OCI-LY7 (cell line): ENCODE results near the gene HHIPL2. TPM values are rescaled to one million over a fixed set of nuclear protein-coding genes. Genes with fewer than 3 reads are reported as not detected.

Experiments
- BruUV-seq: library from RNA; stranded (reverse); fragments of 400-500 nt; replicated peaks from 2 replicates; lab custom pipeline; 2021; lab: Mats Ljungman, UMichigan
- CTCF ChIA-PET: fragments of 300-600 bp; sonication (Branson Sonifier 250); formaldehyde crosslinking; loops from one replicate; lab custom pipeline; 2022; ENCODE audit warnings: antibody characterized with exemption; ENCODE audit not compliant: unreplicated experiment; lab: Charles Lee
- POLR2A ChIA-PET: fragments of 300-600 bp; sonication (Branson Sonifier 250); formaldehyde crosslinking; loops from one replicate; lab custom pipeline; 2022; ENCODE audit warnings: antibody characterized with exemption; lab: Charles Lee
- DNase-seq: peaks from one replicate; pipeline ENCODE4 v3.0.0-alpha.2; 2015; ENCODE audit warnings: low spot score
- H2AFZ ChIP-seq: fragments of 200-600 bp; sonication (generic), shearing (Covaris generic); 2 replicates; pipeline ENCODE4 v1.6.1; 2014; ENCODE audit warnings: mild to moderate bottlenecking, antibody characterized with exemption, low read length, moderate library complexity
- H3K27ac ChIP-seq: fragments of 200-600 bp; sonication (generic); 2 replicates; pipeline ENCODE4 v1.5.1; 2014; ENCODE audit warnings: mixed run types, low read depth, mild to moderate bottlenecking, moderate library complexity, low read length, inconsistent platforms; ENCODE audit not compliant: poor library complexity, severe bottlenecking
- H3K36me3 ChIP-seq: fragments of 200-600 bp; sonication (generic); 2 replicates; pipeline ENCODE4 v1.6.1; 2014; ENCODE audit warnings: mild to moderate bottlenecking, antibody characterized with exemption, low read length, moderate library complexity, mixed read lengths; ENCODE audit not compliant: insufficient read depth
- H3K4me1 ChIP-seq: fragments of 200-600 bp; sonication (generic); 2 replicates; pipeline ENCODE4 v1.5.1; 2014; ENCODE audit warnings: mild to moderate bottlenecking, low read length; ENCODE audit not compliant: insufficient read depth, poor library complexity, severe bottlenecking
- H3K4me2 ChIP-seq: fragments of 200-600 bp; sonication (generic); 2 replicates; pipeline ENCODE4 v1.6.1; 2014; ENCODE audit warnings: mild to moderate bottlenecking, low read length
- H3K4me3 ChIP-seq: fragments of 200-600 bp; sonication (generic); 2 replicates; pipeline ENCODE4 v1.5.1; 2014; ENCODE audit warnings: mild to moderate bottlenecking, low read depth, low read length; ENCODE audit not compliant: poor library complexity, severe bottlenecking
- H3K79me2 ChIP-seq: fragments of 200-600 bp; sonication (generic); 2 replicates; pipeline ENCODE4 v1.6.1; 2016; ENCODE audit warnings: low read depth, mild to moderate bottlenecking, low read length, moderate library complexity, mixed read lengths; ENCODE audit not compliant: insufficient read depth
- H3K9me2 ChIP-seq: fragments of 200-600 bp; sonication (generic); 2 replicates; pipeline ENCODE4 v1.6.1; 2016; ENCODE audit warnings: mild to moderate bottlenecking, low read length, mixed read lengths; ENCODE audit not compliant: insufficient read depth
- H3K9me3 ChIP-seq: fragments of 200-600 bp; sonication (generic); 2 replicates; pipeline ENCODE4 v1.6.1; 2014; ENCODE audit warnings: mild to moderate bottlenecking, mixed run types, low read length, mixed read lengths
- H4K20me1 ChIP-seq: fragments of 200-600 bp; sonication (generic); 2 replicates; pipeline ENCODE4 v1.6.1; 2014; ENCODE audit warnings: mild to moderate bottlenecking, antibody characterized with exemption, low read length, moderate library complexity, mixed read lengths; ENCODE audit not compliant: insufficient read depth
- EZH2phosphoT487 ChIP-seq: fragments of 200-600 bp; sonication (generic); IDR thresholded peaks from 2 replicates; pipeline ENCODE4 v1.6.1; 2018; ENCODE audit warnings: low read depth, borderline replicate concordance, mild to moderate bottlenecking, mixed run types, antibody characterized with exemption, low read length, moderate library complexity, mixed read lengths
- intact Hi-C: fragments of 100-400 bp; cut with micrococcal nuclease; formaldehyde crosslinking; loops from one replicate; pipeline ENCODE4 v1.10.0; 2022; ENCODE audit not compliant: unreplicated experiment
- total RNA-seq, 2 experiments: library from RNA; depleted of rRNA in 1 of 2; stranded (reverse); fragments of >200 nt in 1 of 2; shearing (Covaris generic) in 1 of 2; gene quantifications; 2 replicates each; pipeline ENCODE4 v1.2.3, GENCODE V29; 2014 to 2022
- TF ChIP-seq, protein P1 (sequence below): fragments of 200-600 bp; sonication (generic); conservative IDR thresholded peaks from 2 replicates; pipeline ENCODE4 v1.5.1; 2014; ENCODE audit warnings: mild to moderate bottlenecking, antibody characterized with exemption, low read length, moderate library complexity, mixed read lengths

Gene HHIPL2
- total RNA-seq, 2 experiments from 2014 or later = 0.92 TPM; not detected in 1

- ChIA-PET POLR2A (interaction anchor here (0.6 kb wide), 1 partner anchor 474 kb away, joined by 3 read pairs; no protein-coding TSS in a partner anchor), CTCF (no interaction called here)
- H3K9me3 ChIP-seq = no peaks in the 10 kb centered on the region
- no peak overlapping the region for H2AFZ ChIP-seq
- no peak overlapping the region for H3K4me3 ChIP-seq
- intact Hi-C loops = no loop called here
- H3K4me2 ChIP-seq = no peak overlapping the region
- H4K20me1 ChIP-seq = no peaks in the 10 kb centered on the region
- no peak for TF ChIP-seq EZH2phosphoT487
- TF ChIP-seq, protein P1, sequence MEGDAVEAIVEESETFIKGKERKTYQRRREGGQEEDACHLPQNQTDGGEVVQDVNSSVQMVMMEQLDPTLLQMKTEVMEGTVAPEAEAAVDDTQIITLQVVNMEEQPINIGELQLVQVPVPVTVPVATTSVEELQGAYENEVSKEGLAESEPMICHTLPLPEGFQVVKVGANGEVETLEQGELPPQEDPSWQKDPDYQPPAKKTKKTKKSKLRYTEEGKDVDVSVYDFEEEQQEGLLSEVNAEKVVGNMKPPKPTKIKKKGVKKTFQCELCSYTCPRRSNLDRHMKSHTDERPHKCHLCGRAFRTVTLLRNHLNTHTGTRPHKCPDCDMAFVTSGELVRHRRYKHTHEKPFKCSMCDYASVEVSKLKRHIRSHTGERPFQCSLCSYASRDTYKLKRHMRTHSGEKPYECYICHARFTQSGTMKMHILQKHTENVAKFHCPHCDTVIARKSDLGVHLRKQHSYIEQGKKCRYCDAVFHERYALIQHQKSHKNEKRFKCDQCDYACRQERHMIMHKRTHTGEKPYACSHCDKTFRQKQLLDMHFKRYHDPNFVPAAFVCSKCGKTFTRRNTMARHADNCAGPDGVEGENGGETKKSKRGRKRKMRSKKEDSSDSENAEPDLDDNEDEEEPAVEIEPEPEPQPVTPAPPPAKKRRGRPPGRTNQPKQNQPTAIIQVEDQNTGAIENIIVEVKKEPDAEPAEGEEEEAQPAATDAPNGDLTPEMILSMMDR = no peak
- no TSS peak for BruUV-seq
- H3K27ac ChIP-seq = no peak overlapping the region
- H3K9me2 ChIP-seq = no peaks in the 10 kb centered on the region
- H3K36me3 ChIP-seq = no peaks in the 10 kb centered on the region
- no peaks in the 10 kb centered on the region for H3K4me1 ChIP-seq
- no peak for DNase-seq
- no peaks in the 10 kb centered on the region for H3K79me2 ChIP-seq
Measured at GRCh38 chr1:222546548-222547259, 1.2 kb downstream of the HHIPL2 start.

- H3K4me1 ChIP-seq = no peaks in the 10 kb centered on the region
- POLR2A ChIA-PET = no interaction called here
- no peaks in the 10 kb centered on the region for H3K79me2 ChIP-seq
Measured at GRCh38 chr1:222546091-222546490, 1.8 kb downstream of the HHIPL2 start.

DNA sequence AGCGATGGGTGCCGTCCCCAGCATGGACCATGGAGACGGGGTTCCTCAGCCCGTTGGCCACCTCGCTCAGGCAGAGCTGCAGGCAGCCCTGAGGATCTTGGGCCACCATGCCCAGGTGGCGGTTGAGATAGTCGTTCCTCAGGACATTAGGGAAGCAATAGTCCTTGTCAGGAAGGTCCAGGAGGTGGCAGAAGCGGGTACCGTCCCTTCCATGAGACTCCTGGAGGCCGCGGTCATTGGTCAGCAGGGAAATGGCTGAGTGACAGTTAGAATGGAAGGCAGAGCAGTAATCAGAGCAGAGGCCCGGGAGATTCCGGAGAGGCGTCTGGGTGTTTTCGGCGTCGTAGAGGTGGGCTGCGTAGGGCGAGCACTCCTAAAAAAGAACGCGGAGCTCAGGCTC is 4.1 kb downstream of the HHIPL2 start:
- CTCF ChIA-PET = no interaction called here
- BruUV-seq = no TSS peak

More at GRCh38 chr1:222546091-222546490, 1.8 kb downstream of the HHIPL2 start:
- Histone ChIP-seq H2AFZ (no peak overlapping the region), H3K9me3 (no peaks in the 10 kb centered on the region), H3K4me2 (no peak overlapping the region), H3K9me2 (no peaks in the 10 kb centered on the region), H3K4me3 (no peak overlapping the region), H3K36me3 (no peaks in the 10 kb centered on the region), H3K27ac (no peak overlapping the region), H4K20me1 (no peaks in the 10 kb centered on the region)
- no peak for TF ChIP-seq EZH2phosphoT487
- TF ChIP-seq, protein P1 = no peak
- no peak for DNase-seq
- CTCF ChIA-PET = no interaction called here
- BruUV-seq = no TSS peak
- intact Hi-C loops = no loop called here

More for the DNA sequence above, 4.1 kb downstream of the HHIPL2 start:
- Histone ChIP-seq H3K4me3 (no peak overlapping the region), H3K4me1 (no peaks in the 10 kb centered on the region), H3K9me3 (no peaks in the 10 kb centered on the region), H3K79me2 (no peaks in the 10 kb centered on the region), H3K36me3 (no peaks in the 10 kb centered on the region), H3K4me2 (no peak overlapping the region), H3K9me2 (no peaks in the 10 kb centered on the region), H3K27ac (no peak overlapping the region), H4K20me1 (no peaks in the 10 kb centered on the region), H2AFZ (no peak overlapping the region)
- DNase-seq = no peak
- POLR2A ChIA-PET = interaction anchor here (0.7 kb wide), 1 partner anchor 1709 kb away, joined by 3 read pairs; no protein-coding TSS in a partner anchor
- TF ChIP-seq, protein P1 = no peak
- no peak for TF ChIP-seq EZH2phosphoT487
- intact Hi-C loops = no loop called here
